WTC11 (cell line): Measurements from ENCODE around the gene TMEM169. TPM values are rescaled to one million over a fixed set of nuclear protein-coding genes. Genes with fewer than 3 reads are reported as not detected.

Experiments
- ATAC-seq: fragments of 200-7000 bp; cut with Tn5 transposase; 2 replicates; pipeline ENCODE4 v1.10.0; 2021; ENCODE audit warnings: mild to moderate bottlenecking, moderate library complexity
- CTCF ChIA-PET: fragments of 300-600 bp; sonication (Branson Sonifier 250); formaldehyde crosslinking; loops from one replicate; lab custom pipeline; 2021; ENCODE audit warnings: antibody characterized with exemption; lab: Charles Lee
- POLR2A ChIA-PET: fragments of 350-600 bp; sonication (Branson Sonifier 250); formaldehyde crosslinking; loops from one replicate; lab custom pipeline; 2021; ENCODE audit warnings: antibody characterized with exemption; lab: Charles Lee
- DNase-seq: peaks from one replicate; pipeline ENCODE4 v3.0.0; 2021; ENCODE audit warnings: low spot score
- H3K27ac Mint-ChIP-seq: 2 replicates; pipeline ENCODE4 v1.8.0; 2021; ENCODE audit warnings: mixed read lengths
- H3K27me3 Mint-ChIP-seq: 2 replicates; pipeline ENCODE4 v1.8.0; 2021; ENCODE audit warnings: low read depth, mild to moderate bottlenecking, moderate library complexity, mixed read lengths
- H3K36me3 Mint-ChIP-seq: 2 replicates; pipeline ENCODE4 v1.8.0; 2021; ENCODE audit warnings: mixed read lengths
- H3K4me1 Mint-ChIP-seq: 2 replicates; pipeline ENCODE4 v1.8.0; 2022; ENCODE audit warnings: mixed read lengths
- H3K4me3 Mint-ChIP-seq: 2 replicates; pipeline ENCODE4 v1.8.0; 2021; ENCODE audit warnings: mild to moderate bottlenecking, moderate library complexity, mixed read lengths
- H3K9me3 Mint-ChIP-seq: 2 replicates; pipeline ENCODE4 v1.8.0; 2021; ENCODE audit warnings: mixed read lengths
- ATF1 ChIP-seq: sonication (generic); formaldehyde crosslinking; IDR thresholded peaks from 2 replicates; pipeline ENCODE4 v1.8.1; 2023; ENCODE audit warnings: mild to moderate bottlenecking, moderate library complexity, missing genetic modification reagents
- ATF3 ChIP-seq: sonication (generic); formaldehyde crosslinking; conservative IDR thresholded peaks from 2 replicates; pipeline ENCODE4 v1.8.1; 2022; ENCODE audit warnings: mild to moderate bottlenecking, missing genetic modification reagents
- CBFB ChIP-seq: sonication (generic); formaldehyde crosslinking; IDR thresholded peaks from 2 replicates; pipeline ENCODE4 v1.8.1; 2022; ENCODE audit warnings: mild to moderate bottlenecking, low read depth, missing genetic modification reagents
- CTCF ChIP-seq: fragments of 200-600 bp; IDR thresholded peaks from 2 replicates; pipeline ENCODE4 v1.8.0; 2022; ENCODE audit warnings: antibody characterized with exemption
- ETV6 ChIP-seq: sonication (generic); formaldehyde crosslinking; IDR thresholded peaks from 2 replicates; pipeline ENCODE4 v1.8.1; 2022; ENCODE audit warnings: mild to moderate bottlenecking, missing genetic modification reagents
- IRF2 ChIP-seq: sonication (generic); formaldehyde crosslinking; IDR thresholded peaks from 2 replicates; pipeline ENCODE4 v1.8.0; 2022; ENCODE audit warnings: low read depth, missing genetic modification reagents, borderline replicate concordance
- MXD4 ChIP-seq: fragments of 250-450 bp; sonication (Bioruptor Pico); IDR thresholded peaks from 2 replicates; pipeline ENCODE4 v1.8.0; 2021; ENCODE audit warnings: mild to moderate bottlenecking, moderate library complexity, borderline replicate concordance
- NFYB ChIP-seq: sonication (generic); formaldehyde crosslinking; conservative IDR thresholded peaks from 2 replicates; pipeline ENCODE4 v1.8.0; 2022; ENCODE audit warnings: low read depth, missing genetic modification reagents
- SOX15 ChIP-seq: fragments of 250-450 bp; sonication (Bioruptor Pico); IDR thresholded peaks from 2 replicates; pipeline ENCODE4 v1.9.0; 2021; ENCODE audit warnings: mild to moderate bottlenecking
- TEAD4 ChIP-seq: sonication (generic); formaldehyde crosslinking; IDR thresholded peaks from 2 replicates; pipeline ENCODE4 v1.8.0; 2022; ENCODE audit warnings: mild to moderate bottlenecking, missing genetic modification reagents
- ZBTB21 ChIP-seq: sonication (generic); formaldehyde crosslinking; IDR thresholded peaks from 2 replicates; pipeline ENCODE4 v1.8.1; 2023; ENCODE audit warnings: mild to moderate bottlenecking, missing genetic modification reagents, borderline replicate concordance
- ZNF138 ChIP-seq: sonication (generic); formaldehyde crosslinking; conservative IDR thresholded peaks from 2 replicates; pipeline ENCODE4 v1.8.1; 2022; ENCODE audit warnings: mild to moderate bottlenecking, moderate library complexity, missing genetic modification reagents
- ZNF232 ChIP-seq: sonication (generic); formaldehyde crosslinking; IDR thresholded peaks from 2 replicates; pipeline ENCODE4 v1.8.0; 2022; ENCODE audit warnings: mild to moderate bottlenecking, missing genetic modification reagents
- ZNF425 ChIP-seq: fragments of 250-450 bp; sonication (Bioruptor Pico); conservative IDR thresholded peaks from 2 replicates; pipeline ENCODE4 v1.9.0; 2021; ENCODE audit warnings: mild to moderate bottlenecking
- total RNA-seq: library from RNA; stranded (reverse); gene quantifications from 3 replicates; pipeline ENCODE4 v1.2.3, GENCODE V29; 2021
- TF ChIP-seq, protein P1 (sequence below): sonication (generic); formaldehyde crosslinking; conservative IDR thresholded peaks from 2 replicates; pipeline ENCODE4 v1.8.1; 2023; ENCODE audit warnings: mild to moderate bottlenecking, low read depth, missing genetic modification reagents, moderate library complexity
- TF ChIP-seq, protein P2 (sequence below): sonication (generic); formaldehyde crosslinking; IDR thresholded peaks from 2 replicates; pipeline ENCODE4 v1.8.0; 2022; ENCODE audit warnings: mild to moderate bottlenecking, missing genetic modification reagents
- TF ChIP-seq, protein P3 (sequence below): sonication (generic); formaldehyde crosslinking; IDR thresholded peaks from 2 replicates; pipeline ENCODE4 v1.8.0; 2023; ENCODE audit warnings: missing genetic modification reagents, mild to moderate bottlenecking, borderline replicate concordance

The TMEM169 gene
- total RNA-seq, 1 experiment from 2014 or later, result 1.8 TPM

DNA sequence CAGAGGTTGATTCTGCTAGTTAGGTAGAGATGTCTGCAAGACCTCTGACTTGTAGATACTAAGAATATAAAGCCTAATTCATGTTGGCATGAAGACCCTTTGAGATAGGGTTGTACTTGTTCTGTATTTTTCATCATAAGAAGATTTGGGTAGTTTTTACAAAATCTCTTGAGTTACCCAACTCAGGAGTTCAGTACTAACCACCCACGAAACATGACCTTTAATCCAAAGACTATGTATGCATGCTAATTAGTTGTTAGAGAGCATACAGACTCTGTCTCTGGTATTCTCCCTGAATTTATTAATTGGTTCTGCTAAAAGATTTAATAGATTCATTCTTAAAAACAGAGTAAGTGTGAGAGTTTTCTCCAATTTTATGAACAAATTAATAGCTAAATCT lies 17.1 kb upstream of the TMEM169 start (continued):
- TF ChIP-seq, protein P1, sequence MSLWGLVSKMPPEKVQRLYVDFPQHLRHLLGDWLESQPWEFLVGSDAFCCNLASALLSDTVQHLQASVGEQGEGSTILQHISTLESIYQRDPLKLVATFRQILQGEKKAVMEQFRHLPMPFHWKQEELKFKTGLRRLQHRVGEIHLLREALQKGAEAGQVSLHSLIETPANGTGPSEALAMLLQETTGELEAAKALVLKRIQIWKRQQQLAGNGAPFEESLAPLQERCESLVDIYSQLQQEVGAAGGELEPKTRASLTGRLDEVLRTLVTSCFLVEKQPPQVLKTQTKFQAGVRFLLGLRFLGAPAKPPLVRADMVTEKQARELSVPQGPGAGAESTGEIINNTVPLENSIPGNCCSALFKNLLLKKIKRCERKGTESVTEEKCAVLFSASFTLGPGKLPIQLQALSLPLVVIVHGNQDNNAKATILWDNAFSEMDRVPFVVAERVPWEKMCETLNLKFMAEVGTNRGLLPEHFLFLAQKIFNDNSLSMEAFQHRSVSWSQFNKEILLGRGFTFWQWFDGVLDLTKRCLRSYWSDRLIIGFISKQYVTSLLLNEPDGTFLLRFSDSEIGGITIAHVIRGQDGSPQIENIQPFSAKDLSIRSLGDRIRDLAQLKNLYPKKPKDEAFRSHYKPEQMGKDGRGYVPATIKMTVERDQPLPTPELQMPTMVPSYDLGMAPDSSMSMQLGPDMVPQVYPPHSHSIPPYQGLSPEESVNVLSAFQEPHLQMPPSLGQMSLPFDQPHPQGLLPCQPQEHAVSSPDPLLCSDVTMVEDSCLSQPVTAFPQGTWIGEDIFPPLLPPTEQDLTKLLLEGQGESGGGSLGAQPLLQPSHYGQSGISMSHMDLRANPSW (CRISPR knock-in tag), result no peak

- Mint-ChIP-seq H3K4me3 (no peak overlapping the region), H3K4me1 (0 out of 2 replicates have a peak, but pooled peaks cover 6% of the 10 kb centered on the region), H3K9me3 (no peaks in the 10 kb centered on the region), H3K36me3 (peaks cover 8% of the 10 kb centered on the region), H3K27ac (no peak overlapping the region), H3K27me3 (no peaks in the 10 kb centered on the region)
- TF ChIP-seq CTCF, result no peak
- TF ChIP-seq IRF2 (CRISPR knock-in tag), result no peak
- no peak for TF ChIP-seq CBFB
- no peak for TF ChIP-seq ETV6
- no peak for TF ChIP-seq MXD4 (CRISPR knock-in tag)
- TF ChIP-seq, protein P2, sequence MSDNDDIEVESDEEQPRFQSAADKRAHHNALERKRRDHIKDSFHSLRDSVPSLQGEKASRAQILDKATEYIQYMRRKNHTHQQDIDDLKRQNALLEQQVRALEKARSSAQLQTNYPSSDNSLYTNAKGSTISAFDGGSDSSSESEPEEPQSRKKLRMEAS (CRISPR knock-in tag), result no peak
- no peak for TF ChIP-seq TEAD4
- TF ChIP-seq ATF3 (CRISPR knock-in tag), result no peak
- no peak for TF ChIP-seq NFYB (CRISPR knock-in tag)
- no peak for TF ChIP-seq ZNF232 (CRISPR knock-in tag)
- TF ChIP-seq, protein P3, sequence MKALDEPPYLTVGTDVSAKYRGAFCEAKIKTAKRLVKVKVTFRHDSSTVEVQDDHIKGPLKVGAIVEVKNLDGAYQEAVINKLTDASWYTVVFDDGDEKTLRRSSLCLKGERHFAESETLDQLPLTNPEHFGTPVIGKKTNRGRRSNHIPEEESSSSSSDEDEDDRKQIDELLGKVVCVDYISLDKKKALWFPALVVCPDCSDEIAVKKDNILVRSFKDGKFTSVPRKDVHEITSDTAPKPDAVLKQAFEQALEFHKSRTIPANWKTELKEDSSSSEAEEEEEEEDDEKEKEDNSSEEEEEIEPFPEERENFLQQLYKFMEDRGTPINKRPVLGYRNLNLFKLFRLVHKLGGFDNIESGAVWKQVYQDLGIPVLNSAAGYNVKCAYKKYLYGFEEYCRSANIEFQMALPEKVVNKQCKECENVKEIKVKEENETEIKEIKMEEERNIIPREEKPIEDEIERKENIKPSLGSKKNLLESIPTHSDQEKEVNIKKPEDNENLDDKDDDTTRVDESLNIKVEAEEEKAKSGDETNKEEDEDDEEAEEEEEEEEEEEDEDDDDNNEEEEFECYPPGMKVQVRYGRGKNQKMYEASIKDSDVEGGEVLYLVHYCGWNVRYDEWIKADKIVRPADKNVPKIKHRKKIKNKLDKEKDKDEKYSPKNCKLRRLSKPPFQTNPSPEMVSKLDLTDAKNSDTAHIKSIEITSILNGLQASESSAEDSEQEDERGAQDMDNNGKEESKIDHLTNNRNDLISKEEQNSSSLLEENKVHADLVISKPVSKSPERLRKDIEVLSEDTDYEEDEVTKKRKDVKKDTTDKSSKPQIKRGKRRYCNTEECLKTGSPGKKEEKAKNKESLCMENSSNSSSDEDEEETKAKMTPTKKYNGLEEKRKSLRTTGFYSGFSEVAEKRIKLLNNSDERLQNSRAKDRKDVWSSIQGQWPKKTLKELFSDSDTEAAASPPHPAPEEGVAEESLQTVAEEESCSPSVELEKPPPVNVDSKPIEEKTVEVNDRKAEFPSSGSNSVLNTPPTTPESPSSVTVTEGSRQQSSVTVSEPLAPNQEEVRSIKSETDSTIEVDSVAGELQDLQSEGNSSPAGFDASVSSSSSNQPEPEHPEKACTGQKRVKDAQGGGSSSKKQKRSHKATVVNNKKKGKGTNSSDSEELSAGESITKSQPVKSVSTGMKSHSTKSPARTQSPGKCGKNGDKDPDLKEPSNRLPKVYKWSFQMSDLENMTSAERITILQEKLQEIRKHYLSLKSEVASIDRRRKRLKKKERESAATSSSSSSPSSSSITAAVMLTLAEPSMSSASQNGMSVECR (CRISPR knock-in tag), result no peak
- CTCF ChIA-PET, result interaction anchor here (1.5 kb wide), 1 partner anchor 43 kb away, joined by 3 read pairs; no protein-coding TSS in a partner anchor
- DNase-seq, result no peak
- ATAC-seq, result no peak
- POLR2A ChIA-PET, result no interaction called here
These were observed 15.5 kb upstream of the TMEM169 start for GRCh38 chr2:216066230-216066629.

DNA sequence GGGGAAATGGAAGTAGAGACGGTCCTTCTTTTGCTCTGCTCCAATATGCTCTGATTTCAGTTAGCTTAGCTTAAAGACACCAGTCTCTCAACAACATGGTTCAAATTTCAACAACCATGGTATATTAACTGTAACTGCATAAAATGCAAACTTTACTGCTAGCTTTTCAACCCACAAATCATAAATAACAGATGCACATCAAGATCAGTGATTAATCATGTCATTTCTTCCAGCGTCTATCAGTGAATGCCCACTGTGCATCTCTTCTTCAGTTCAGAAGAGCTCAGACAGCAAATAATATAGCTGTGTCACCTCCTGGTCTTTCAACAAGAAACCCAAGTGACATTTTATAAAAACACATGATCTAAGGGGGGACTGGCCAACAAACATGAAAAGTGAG lies 12.7 kb upstream of the TMEM169 start:
- no peak for ATAC-seq
- no peak for DNase-seq
- POLR2A ChIA-PET, result interaction anchor here (0.9 kb wide), 1 partner anchor 13 kb away, joined by 3 read pairs; the partner anchor contains the start of genes PECR and TMEM169
- Mint-ChIP-seq H3K27me3 (no peaks in the 10 kb centered on the region), H3K4me3 (no peak overlapping the region), H3K36me3 (peaks cover 5% of the 10 kb centered on the region; the same call in 1 of the 2 replicates), H3K27ac (peak overlapping the region; percentile 4; the same call in 1 of the 2 replicates), H3K4me1 (0 out of 2 replicates have a peak, but pooled peaks cover 6% of the 10 kb centered on the region), H3K9me3 (no peaks in the 10 kb centered on the region)
- CTCF ChIA-PET, result no interaction called here
- TF ChIP-seq ZBTB21 (CRISPR knock-in tag), result no peak
- no peak for TF ChIP-seq CBFB
- no peak for TF ChIP-seq SOX15 (CRISPR knock-in tag)
- no peak for TF ChIP-seq TEAD4
- TF ChIP-seq ZNF425 (CRISPR knock-in tag), result no peak
- no peak for TF ChIP-seq ZNF138 (CRISPR knock-in tag)
- no peak for TF ChIP-seq ATF1 (CRISPR knock-in tag)
